Stomach (tissue), 4 donors: ENCODE data around the gene CDC45.

ENCODE experiments used
- CTCF ChIP-seq, 7 experiments: fragments of 450-650 bp in 4 of 7; fragments of 200-600 bp in 3 of 7; sonication (generic) in 3 of 7; IDR thresholded peaks; one replicate each; pipeline ENCODE4 v1.5.1; 2016 to 2019; ENCODE audit warnings: antibody characterized with exemption in 7 of 7, control low read depth in 2 of 7, mild to moderate bottlenecking in 1 of 7
- EP300 ChIP-seq: sonication (generic); formaldehyde crosslinking; IDR thresholded peaks from one replicate; pipeline ENCODE4 v1.6.1; 2017; ENCODE audit warnings: antibody characterized with exemption
- POLR2A ChIP-seq, 4 donors: fragments of 450-650 bp; IDR thresholded peaks; one replicate each; pipeline ENCODE4 v1.6.1; 2016; ENCODE audit warnings: antibody characterized with exemption in 4 of 4, control low read depth in 2 of 4, mild to moderate bottlenecking in 1 of 4, moderate library complexity in 1 of 4
- POLR2AphosphoS5 ChIP-seq, 3 donors: sonication (generic); formaldehyde crosslinking; IDR thresholded peaks; one replicate each; pipeline ENCODE4 v1.6.1; 2016; ENCODE audit warnings: antibody characterized with exemption in 3 of 3

- no peak for TF ChIP-seq POLR2A (IDR thresholded peaks at IDR 0.05)
- no peak for TF ChIP-seq EP300
- TF ChIP-seq CTCF (IDR thresholded peaks at IDR 0.05), result no peak
- TF ChIP-seq POLR2AphosphoS5 (IDR thresholded peaks at IDR 0.05), result no peak
Measured at GRCh38 chr22:19569976-19570375, 90.3 kb downstream of the CDC45 start.
